CD4-positive, CD25-positive, alpha-beta regulatory T cell (primary cell): Measurements from ENCODE around the gene R3HDM2. TPM values are rescaled to one million over a fixed set of nuclear protein-coding genes. Genes with fewer than 3 reads are reported as not detected.
A peak's percentile ranks its signal among the peaks of the same experiment; 100 is the strongest.
"Not testable (repeated sequence)": the region's sequence is repeated elsewhere in the genome, so short reads cannot be mapped to it uniquely, and the experiment has no call there.

ENCODE experiments used
- ATAC-seq, 2 donors: fragments of 150-1000 bp; cut with Tn5 transposase; one replicate each; pipeline ENCODE4 v1.10.0; 2021; ENCODE audit warnings: low read depth in 2 of 2, moderate number of reproducible peaks in 2 of 2, moderate library complexity in 1 of 2
- DNase-seq, 3 donors: peaks; one replicate each; pipeline versions ENCODE4 v3.0.0 to v3.0.0-alpha.2; 2012 to 2022; ENCODE audit warnings: mixed read lengths in 1 of 3
- H3K27ac ChIP-seq: one replicate; pipeline ENCODE4 v1.7.0; 2013; ENCODE audit warnings: mild to moderate bottlenecking, low read length; ENCODE audit not compliant: insufficient read depth, poor library complexity, severe bottlenecking
- H3K27me3 ChIP-seq: one replicate; pipeline ENCODE4 v1.7.0; 2013; ENCODE audit warnings: low read length; ENCODE audit not compliant: control insufficient read depth, insufficient read depth
- H3K36me3 ChIP-seq: one replicate; pipeline ENCODE4 v1.7.0; 2013; ENCODE audit warnings: mild to moderate bottlenecking, low read length, moderate library complexity; ENCODE audit not compliant: control insufficient read depth, insufficient read depth
- H3K4me1 ChIP-seq: 2 replicates; pipeline ENCODE4 v1.7.0; 2013; ENCODE audit warnings: mild to moderate bottlenecking, low read length; ENCODE audit not compliant: insufficient read depth, control insufficient read depth, poor library complexity, severe bottlenecking
- H3K4me3 ChIP-seq: one replicate; pipeline ENCODE4 v1.7.0; 2013; ENCODE audit warnings: low read depth, mild to moderate bottlenecking, low read length, moderate library complexity
- H3K9me3 ChIP-seq, 2 experiments: 1 replicate in 1 of 2; 2 replicates in 1 of 2; pipeline ENCODE4 v1.7.0; 2013; ENCODE audit warnings: low read length in 2 of 2, mild to moderate bottlenecking in 1 of 2, moderate library complexity in 1 of 2; ENCODE audit not compliant: control insufficient read depth in 2 of 2
- H3K27ac Mint-ChIP-seq, 3 donors: one replicate each; pipeline ENCODE4 v1.8.0; 2020 to 2022; ENCODE audit warnings: mild to moderate bottlenecking in 3 of 3, mixed read lengths in 3 of 3, moderate library complexity in 2 of 3
- H3K27me3 Mint-ChIP-seq: one replicate; pipeline ENCODE4 v1.8.0; 2022; ENCODE audit warnings: mild to moderate bottlenecking, mixed read lengths
- H3K36me3 Mint-ChIP-seq: one replicate; pipeline ENCODE4 v1.8.0; 2020; ENCODE audit warnings: mixed read lengths
- H3K4me1 Mint-ChIP-seq, 4 donors: one replicate each; pipeline ENCODE4 v1.8.0; 2020 to 2022; ENCODE audit warnings: mixed read lengths in 4 of 4, mild to moderate bottlenecking in 1 of 4
- H3K4me3 Mint-ChIP-seq, 4 donors: one replicate each; pipeline ENCODE4 v1.8.0; 2020 to 2022; ENCODE audit warnings: mild to moderate bottlenecking in 4 of 4, mixed read lengths in 4 of 4, moderate library complexity in 3 of 4
- H3K9me3 Mint-ChIP-seq, 7 donors: one replicate each; pipeline ENCODE4 v1.8.0; 2020 to 2022; ENCODE audit warnings: mixed read lengths in 7 of 7, mild to moderate bottlenecking in 3 of 7, moderate library complexity in 2 of 7
- polyA plus RNA-seq, 4 donors: library from polyadenylated mRNA; unstranded; fragments of 300-500 nt; fragmentation: Illumina TruSeq; gene quantifications; one replicate each; pipeline ENCODE4 v1.2.3, GENCODE V29; 2021
- total RNA-seq: library from RNA; stranded (reverse); gene quantifications from one replicate; pipeline ENCODE4 v1.2.3, GENCODE V29; 2022

The R3HDM2 gene
- total and polyA plus RNA-seq, 5 donors from 2014 or later: 6.0 to 115 (median 8.1) TPM

DNA sequence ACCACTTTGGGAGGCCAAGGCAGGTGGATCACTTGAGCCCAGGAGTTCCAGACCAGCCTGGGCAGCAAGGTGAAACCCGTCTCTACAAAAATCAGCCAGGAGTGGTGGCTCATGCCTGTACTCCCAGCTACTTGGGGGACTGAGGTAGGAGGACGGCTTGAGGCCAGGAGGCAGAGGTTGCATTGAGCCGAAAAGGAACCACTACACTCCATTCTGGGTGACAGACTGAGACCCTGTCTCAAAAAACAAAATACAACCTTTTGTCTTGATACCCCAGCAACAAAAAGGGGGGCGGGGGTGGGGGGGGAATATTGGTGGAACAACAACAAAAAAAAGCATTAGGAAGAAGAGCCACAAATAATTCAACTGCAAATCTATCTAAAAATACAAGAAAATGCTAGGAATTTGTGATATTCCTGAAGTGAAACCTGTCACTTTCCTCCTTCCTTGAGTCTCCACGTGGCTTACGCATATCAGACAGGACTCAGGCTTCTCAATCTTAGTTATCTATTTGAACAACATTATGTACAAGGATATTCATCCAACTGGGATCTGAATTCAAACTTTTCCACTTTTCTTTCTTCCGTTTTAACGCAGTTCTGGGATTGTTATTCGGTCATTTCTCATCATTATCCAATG, 1.3 kb downstream of the R3HDM2 start:
- DNase-seq: no peak
- ATAC-seq: no peak
- Mint-ChIP-seq H3K36me3 (peaks cover 4% of the 10 kb centered on the region), H3K4me1 (peaks cover 13 to 56% (median 35%) of the 10 kb centered on the region in 4 donors), H3K9me3 (peaks cover 0 to 1% (median 0%) of the 10 kb centered on the region in 7 donors), H3K27me3 (peaks cover 11% of the 10 kb centered on the region), H3K27ac (peak overlapping the region; percentile 99 to 100 (median 99)), H3K4me3 (peak overlapping the region; percentile 90 to 100 (median 100))
- peaks cover 23% of the 10 kb centered on the region for H3K4me1 ChIP-seq
- peaks cover 3% of the 10 kb centered on the region for H3K36me3 ChIP-seq
- H3K27me3 ChIP-seq: no peaks in the 10 kb centered on the region
- peak overlapping the region; percentile 89 for H3K4me3 ChIP-seq
- H3K9me3 ChIP-seq: no peaks in the 10 kb centered on the region
- peak overlapping the region; percentile 96 for H3K27ac ChIP-seq

- peaks cover 13 to 59% (median 39%) of the 10 kb centered on the region in 4 donors for H3K4me1 Mint-ChIP-seq
- no peak for ATAC-seq
Measured at GRCh38 chr12:57428965-57429364, 1.9 kb downstream of the R3HDM2 start.

GRCh38 chr12:57426948-57427347, 3.9 kb downstream of the R3HDM2 start:
- not testable (repeated sequence) for H3K9me3 Mint-ChIP-seq, H3K27me3 ChIP-seq, H3K4me3 ChIP-seq, DNase-seq, ATAC-seq, H3K27ac ChIP-seq, H3K9me3 ChIP-seq
- Mint-ChIP-seq H3K4me1 (peaks cover 13 to 58% (median 39%) of the 10 kb centered on the region in 4 donors), H3K36me3 (peaks cover 18% of the 10 kb centered on the region), H3K4me3 (peak overlapping the region in 1 of 4 donors; percentile 31), H3K27ac (peak overlapping the region in 1 of 3 donors; percentile 6), H3K27me3 (peaks cover 11% of the 10 kb centered on the region)
- H3K4me1 ChIP-seq: peaks cover 23% of the 10 kb centered on the region
- H3K36me3 ChIP-seq: peaks cover 12% of the 10 kb centered on the region

More at GRCh38 chr12:57428965-57429364, 1.9 kb downstream of the R3HDM2 start:
- peak overlapping the region; percentile 89 for H3K4me3 ChIP-seq
- peaks cover 3% of the 10 kb centered on the region for H3K36me3 ChIP-seq
- Mint-ChIP-seq H3K4me3 (peak overlapping the region; percentile 90 to 100 (median 95)), H3K9me3 (peaks cover 0 to 1% (median 0%) of the 10 kb centered on the region in 7 donors), H3K27me3 (peaks cover 11% of the 10 kb centered on the region), H3K27ac (peak overlapping the region; percentile 68 to 99 (median 99)), H3K36me3 (peaks cover 8% of the 10 kb centered on the region)
- no peaks in the 10 kb centered on the region for H3K9me3 ChIP-seq
- peak overlapping the region; percentile 96 for H3K27ac ChIP-seq
- peaks cover 23% of the 10 kb centered on the region for H3K4me1 ChIP-seq
- H3K27me3 ChIP-seq: no peaks in the 10 kb centered on the region
- DNase-seq: no peak

DNA sequence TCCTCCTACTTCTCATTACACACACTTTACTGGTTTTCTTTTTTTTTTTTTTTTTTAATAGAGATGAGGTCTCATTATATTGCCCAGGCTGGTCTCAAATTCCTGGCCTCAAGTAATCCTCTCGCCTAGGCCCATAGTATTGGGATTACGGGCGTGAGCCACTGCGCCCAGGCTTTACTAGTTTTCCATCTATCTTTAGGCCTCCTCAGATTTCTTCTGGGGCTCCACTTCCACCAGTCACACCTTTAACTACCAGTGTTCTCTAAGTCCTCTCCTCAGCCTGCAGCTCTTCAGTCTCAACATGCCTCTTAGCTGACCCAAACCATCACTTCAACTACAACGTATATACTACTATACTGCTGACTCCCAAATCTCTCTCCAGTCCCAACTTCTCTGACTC, 10.4 kb downstream of the R3HDM2 start:
- Histone ChIP-seq H3K9me3 (no peaks in the 10 kb centered on the region), H3K27ac (no peak overlapping the region), H3K4me3 (no peak overlapping the region), H3K36me3 (peaks cover 18% of the 10 kb centered on the region), H3K27me3 (no peaks in the 10 kb centered on the region), H3K4me1 (no peaks in the 10 kb centered on the region)
- Mint-ChIP-seq H3K36me3 (peaks cover 21% of the 10 kb centered on the region), H3K27ac (peak overlapping the region in 1 of 3 donors; percentile 39), H3K4me3 (no peak overlapping the region), H3K27me3 (no peaks in the 10 kb centered on the region), H3K9me3 (no peaks in the 10 kb centered on the region), H3K4me1 (peaks cover 17 to 48% (median 35%) of the 10 kb centered on the region in 4 donors)
- DNase-seq (no peak), ATAC-seq (no peak)

DNA sequence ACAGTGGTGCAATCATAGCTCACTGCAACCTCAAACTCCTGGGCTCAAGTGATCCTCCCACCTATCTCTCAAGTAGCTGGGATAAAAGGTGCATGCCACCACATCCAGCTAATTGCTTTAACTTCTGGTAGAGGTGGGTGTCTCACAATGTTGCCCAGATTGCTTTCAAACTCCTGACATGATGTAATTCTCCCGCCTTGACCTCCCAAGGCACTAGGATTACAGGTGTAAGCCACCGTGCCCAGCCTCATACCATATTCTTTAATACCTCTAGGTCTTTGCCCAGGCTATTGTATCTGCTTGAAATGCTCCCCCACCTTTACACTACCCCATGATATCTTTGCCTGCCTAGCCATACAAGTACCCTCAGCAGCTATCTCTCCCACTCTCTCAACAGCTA, 11.3 kb downstream of the R3HDM2 start:
- no peak overlapping the region for H3K4me3 ChIP-seq
- DNase-seq (no peak), ATAC-seq (no peak)
- peaks cover 18% of the 10 kb centered on the region for H3K36me3 ChIP-seq
- Mint-ChIP-seq H3K4me3 (no peak overlapping the region), H3K27me3 (no peaks in the 10 kb centered on the region), H3K4me1 (peaks cover 23 to 51% (median 35%) of the 10 kb centered on the region in 4 donors), H3K9me3 (no peaks in the 10 kb centered on the region), H3K36me3 (peaks cover 21% of the 10 kb centered on the region), H3K27ac (peak overlapping the region; percentile 6 to 43 (median 37))
- no peaks in the 10 kb centered on the region for H3K9me3 ChIP-seq
- H3K27me3 ChIP-seq: no peaks in the 10 kb centered on the region
- no peaks in the 10 kb centered on the region for H3K4me1 ChIP-seq
- no peak overlapping the region for H3K27ac ChIP-seq

GRCh38 chr12:57418255-57418654, 12.6 kb downstream of the R3HDM2 start:
- Mint-ChIP-seq H3K27ac (peak overlapping the region; percentile 5 to 81 (median 52)), H3K27me3 (no peaks in the 10 kb centered on the region), H3K9me3 (no peaks in the 10 kb centered on the region), H3K36me3 (peaks cover 18% of the 10 kb centered on the region), H3K4me1 (peaks cover 23 to 51% (median 32%) of the 10 kb centered on the region in 4 donors), H3K4me3 (no peak overlapping the region)
- Histone ChIP-seq H3K4me3 (no peak overlapping the region), H3K27ac (no peak overlapping the region), H3K9me3 (no peaks in the 10 kb centered on the region), H3K4me1 (no peaks in the 10 kb centered on the region), H3K36me3 (peaks cover 18% of the 10 kb centered on the region), H3K27me3 (no peaks in the 10 kb centered on the region)
- no peak for DNase-seq
- no peak for ATAC-seq

DNA sequence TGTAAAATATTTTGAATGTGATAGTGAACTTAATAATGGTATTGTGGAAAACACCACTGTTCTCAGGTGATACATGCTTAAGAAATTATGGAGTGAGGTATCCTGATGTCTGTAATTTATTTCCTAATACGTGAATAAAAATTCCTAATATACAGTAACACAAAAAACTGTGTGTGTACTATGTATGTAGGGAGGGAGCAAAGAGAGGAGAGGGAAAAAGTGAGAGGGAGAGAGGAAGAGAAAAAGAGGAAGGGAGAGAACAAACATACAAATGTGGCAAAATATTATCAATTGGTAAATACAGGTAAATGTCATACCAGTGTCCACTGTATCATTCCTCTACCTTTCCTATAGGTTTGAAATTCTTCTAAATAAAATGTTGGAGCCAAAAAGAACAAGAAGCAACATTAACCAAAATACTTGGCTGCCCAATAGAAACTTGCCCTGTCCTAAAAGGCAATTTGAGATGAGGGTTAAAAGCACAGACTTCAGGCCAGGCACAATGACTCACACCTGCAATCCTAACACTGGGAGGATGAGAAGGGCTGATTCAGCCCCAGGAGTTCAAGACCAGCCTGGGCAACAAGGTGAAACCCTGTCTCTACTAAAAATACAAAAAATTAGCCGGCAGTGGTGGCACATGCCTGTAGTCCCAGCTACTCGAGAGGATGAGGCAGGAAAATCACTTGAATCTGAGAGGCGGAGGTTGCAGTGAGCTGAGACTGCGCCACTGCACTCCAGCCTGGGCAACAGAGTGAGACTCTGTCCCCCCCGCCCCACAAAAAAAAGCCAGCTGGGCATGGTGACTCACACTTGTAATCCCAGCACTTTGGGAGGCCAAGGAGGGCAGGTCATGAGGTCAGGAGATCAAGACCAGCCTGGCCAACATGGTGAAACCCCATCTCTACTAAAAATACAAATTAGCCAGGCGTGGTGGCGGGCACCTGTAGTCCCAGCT, 14.5 kb downstream of the R3HDM2 start:
- no peak for DNase-seq
- no peak overlapping the region for H3K27ac ChIP-seq
- no peaks in the 10 kb centered on the region for H3K27me3 ChIP-seq
- Mint-ChIP-seq H3K4me3 (no peak overlapping the region), H3K4me1 (peaks cover 28 to 65% (median 41%) of the 10 kb centered on the region in 4 donors), H3K9me3 (no peaks in the 10 kb centered on the region), H3K27me3 (no peaks in the 10 kb centered on the region), H3K36me3 (peaks cover 8% of the 10 kb centered on the region), H3K27ac (peak overlapping the region in 1 of 3 donors; percentile 24)
- peaks cover 11% of the 10 kb centered on the region for H3K36me3 ChIP-seq
- no peak for ATAC-seq
- H3K9me3 ChIP-seq: no peaks in the 10 kb centered on the region
- H3K4me3 ChIP-seq: no peak overlapping the region
- H3K4me1 ChIP-seq: peaks cover 1% of the 10 kb centered on the region
